GM12801 (cell line): Measurements from ENCODE around the gene BCAP29.

Experiments
- TF ChIP-seq, protein P1 (sequence below): IDR thresholded peaks from one replicate; pipeline ENCODE4 v1.5.1; 2011; ENCODE audit warnings: control low read depth; ENCODE audit not compliant: insufficient read length; ENCODE audit errors: extremely low read depth

The BCAP29 gene

DNA sequence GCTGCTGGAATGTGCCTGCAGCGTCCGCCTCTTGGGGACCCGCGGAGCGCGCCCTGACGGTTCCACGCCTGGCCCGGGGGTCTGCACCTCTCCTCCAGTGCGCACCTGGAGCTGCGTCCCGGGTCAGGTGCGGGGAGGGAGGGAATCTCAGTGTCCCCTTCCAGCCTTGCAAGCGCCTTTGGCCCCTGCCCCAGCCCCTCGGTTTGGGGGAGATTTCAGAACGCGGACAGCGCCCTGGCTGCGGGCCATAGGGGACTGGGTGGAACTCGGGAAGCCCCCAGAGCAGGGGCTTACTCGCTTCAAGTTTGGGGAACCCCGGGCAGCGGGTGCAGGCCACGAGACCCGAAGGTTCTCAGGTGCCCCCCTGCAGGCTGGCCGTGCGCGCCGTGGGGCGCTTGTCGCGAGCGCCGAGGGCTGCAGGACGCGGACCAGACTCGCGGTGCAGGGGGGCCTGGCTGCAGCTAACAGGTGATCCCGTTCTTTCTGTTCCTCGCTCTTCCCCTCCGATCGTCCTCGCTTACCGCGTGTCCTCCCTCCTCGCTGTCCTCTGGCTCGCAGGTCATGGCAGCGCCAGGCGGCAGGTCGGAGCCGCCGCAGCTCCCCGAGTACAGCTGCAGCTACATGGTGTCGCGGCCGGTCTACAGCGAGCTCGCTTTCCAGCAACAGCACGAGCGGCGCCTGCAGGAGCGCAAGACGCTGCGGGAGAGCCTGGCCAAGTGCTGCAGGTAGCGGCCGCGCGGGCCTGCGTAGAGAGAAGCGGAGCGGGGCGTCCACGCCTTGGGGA is 81.2 kb downstream of the BCAP29 start:
- TF ChIP-seq, protein P1, sequence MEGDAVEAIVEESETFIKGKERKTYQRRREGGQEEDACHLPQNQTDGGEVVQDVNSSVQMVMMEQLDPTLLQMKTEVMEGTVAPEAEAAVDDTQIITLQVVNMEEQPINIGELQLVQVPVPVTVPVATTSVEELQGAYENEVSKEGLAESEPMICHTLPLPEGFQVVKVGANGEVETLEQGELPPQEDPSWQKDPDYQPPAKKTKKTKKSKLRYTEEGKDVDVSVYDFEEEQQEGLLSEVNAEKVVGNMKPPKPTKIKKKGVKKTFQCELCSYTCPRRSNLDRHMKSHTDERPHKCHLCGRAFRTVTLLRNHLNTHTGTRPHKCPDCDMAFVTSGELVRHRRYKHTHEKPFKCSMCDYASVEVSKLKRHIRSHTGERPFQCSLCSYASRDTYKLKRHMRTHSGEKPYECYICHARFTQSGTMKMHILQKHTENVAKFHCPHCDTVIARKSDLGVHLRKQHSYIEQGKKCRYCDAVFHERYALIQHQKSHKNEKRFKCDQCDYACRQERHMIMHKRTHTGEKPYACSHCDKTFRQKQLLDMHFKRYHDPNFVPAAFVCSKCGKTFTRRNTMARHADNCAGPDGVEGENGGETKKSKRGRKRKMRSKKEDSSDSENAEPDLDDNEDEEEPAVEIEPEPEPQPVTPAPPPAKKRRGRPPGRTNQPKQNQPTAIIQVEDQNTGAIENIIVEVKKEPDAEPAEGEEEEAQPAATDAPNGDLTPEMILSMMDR, result no peak

DNA sequence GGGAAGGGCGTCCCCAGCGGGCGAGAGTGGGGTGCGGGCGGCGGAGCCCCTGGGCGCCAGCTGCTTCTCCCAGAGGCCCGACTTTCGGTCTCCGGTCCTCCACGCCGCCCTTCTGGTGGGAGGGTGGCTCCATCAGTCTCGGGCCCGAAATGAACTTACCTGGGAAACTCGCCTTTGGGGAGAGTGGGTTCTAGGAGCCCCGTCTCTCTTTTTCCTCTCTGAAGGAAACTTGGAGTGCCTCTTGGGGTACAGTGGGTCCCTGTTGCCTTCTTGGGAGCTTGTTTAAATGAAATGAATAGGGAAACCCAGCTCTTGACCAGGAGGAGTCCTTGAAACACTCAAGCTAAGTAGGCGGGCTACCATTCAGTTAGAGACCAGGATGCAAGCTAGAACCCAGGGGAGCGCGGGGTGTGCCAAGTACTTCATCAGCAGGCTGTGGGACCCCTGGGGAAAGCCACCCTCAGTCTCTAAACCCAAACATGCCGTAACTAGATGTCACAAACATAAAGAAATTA is 81.9 kb downstream of the BCAP29 start:
- TF ChIP-seq, protein P1, result no peak

DNA sequence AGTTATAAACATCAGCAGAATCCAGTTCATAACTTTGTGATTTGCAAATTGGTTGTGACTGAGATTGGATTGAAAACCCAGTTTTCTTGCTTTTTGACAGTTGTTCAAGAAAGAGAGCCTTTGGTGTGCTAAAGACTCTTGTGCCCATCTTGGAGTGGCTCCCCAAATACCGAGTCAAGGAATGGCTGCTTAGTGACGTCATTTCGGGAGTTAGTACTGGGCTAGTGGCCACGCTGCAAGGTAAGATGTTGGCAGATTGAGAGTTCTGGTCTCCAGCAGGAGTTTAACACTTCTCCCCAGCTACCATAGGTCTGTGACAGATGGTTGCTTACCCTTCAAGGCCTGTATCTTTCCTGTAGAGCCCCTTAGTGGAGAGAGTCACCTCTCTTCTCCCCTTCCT is 83.2 kb downstream of the BCAP29 start:
- TF ChIP-seq, protein P1, result no peak

DNA sequence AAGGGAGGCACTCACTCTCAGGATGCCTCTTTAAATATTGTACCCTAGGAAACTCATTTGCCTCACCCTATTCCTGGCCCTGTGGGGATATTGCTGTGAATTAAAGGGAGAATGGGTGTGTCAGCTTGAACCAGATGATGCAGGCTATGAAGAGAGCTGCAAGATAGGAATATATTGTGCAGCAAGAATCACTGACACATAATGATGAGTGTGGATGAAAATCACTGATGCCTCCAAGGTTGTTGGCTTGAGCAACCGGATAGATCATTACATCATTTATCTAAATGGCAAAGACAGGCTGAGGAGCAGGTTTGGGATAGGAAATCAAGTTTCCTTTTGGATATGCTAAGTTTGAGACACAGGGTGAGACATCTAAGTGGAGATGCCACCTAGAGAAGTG is 86.7 kb downstream of the BCAP29 start:
- TF ChIP-seq, protein P1, result no peak

DNA sequence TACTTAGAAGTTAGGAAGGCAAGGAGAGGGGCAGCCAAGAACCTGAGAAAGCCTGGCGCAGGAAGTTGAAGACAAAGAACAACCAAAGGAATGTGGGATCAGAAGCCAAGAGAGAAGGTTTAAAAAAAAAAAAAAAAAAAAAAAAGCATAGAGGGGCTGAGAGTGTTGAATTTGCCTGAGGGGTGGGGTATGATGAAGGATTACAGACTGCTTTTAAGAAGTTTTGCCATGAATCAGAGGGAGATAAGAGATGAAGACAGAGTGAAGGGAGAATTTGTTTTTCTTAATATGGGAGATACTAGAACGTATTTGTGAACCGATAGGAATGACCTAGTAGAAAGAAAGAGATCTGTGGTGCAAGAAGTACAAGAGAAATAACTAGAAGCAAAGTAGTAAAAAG is 87.3 kb downstream of the BCAP29 start:
- TF ChIP-seq, protein P1, result no peak

DNA sequence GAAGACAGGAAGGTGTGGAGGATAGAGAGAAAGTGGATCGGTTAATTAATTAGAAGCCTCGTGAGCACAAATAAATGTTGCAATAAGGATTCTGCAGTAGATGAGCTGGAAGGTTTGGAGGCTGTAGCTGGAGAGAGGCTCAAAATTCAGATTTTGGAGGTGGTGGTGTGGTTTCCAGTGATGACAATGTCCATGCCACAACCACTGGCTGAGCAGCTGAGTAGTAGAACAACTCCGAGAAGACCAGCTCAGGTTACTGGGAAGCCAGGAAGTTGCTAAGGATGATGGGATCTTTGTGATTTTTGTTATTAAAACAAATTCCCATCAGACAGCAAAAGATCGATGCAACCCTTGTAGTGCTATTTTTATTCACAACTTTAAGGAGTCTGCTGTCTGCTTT is 88.2 kb downstream of the BCAP29 start:
- TF ChIP-seq, protein P1, result no peak
